Ishikawa (cell line): ENCODE data around the gene PRTG.

Experiments used
- CEBPB ChIP-seq: IDR thresholded peaks from 2 replicates; pipeline ENCODE4 v1.6.1; 2012
- CREB1 ChIP-seq: IDR thresholded peaks from 2 replicates; pipeline ENCODE4 v1.6.1; 2012; ENCODE audit warnings: low read depth
- EGR1 ChIP-seq: IDR thresholded peaks from 2 replicates; pipeline ENCODE4 v1.6.1; 2012
- EP300 ChIP-seq: IDR thresholded peaks from 2 replicates; pipeline ENCODE4 v1.6.1; 2012; ENCODE audit warnings: borderline replicate concordance
- FOXM1 ChIP-seq: IDR thresholded peaks from 2 replicates; pipeline ENCODE4 v1.6.1; 2012; ENCODE audit warnings: low read depth, borderline replicate concordance
- MAX ChIP-seq: IDR thresholded peaks from 2 replicates; pipeline ENCODE4 v1.6.1; 2012
- NFIC ChIP-seq: IDR thresholded peaks from 2 replicates; pipeline ENCODE4 v1.6.1; 2012
- RAD21 ChIP-seq: IDR thresholded peaks from 2 replicates; pipeline ENCODE4 v1.6.1; 2012; ENCODE audit warnings: low read depth
- REST ChIP-seq: IDR thresholded peaks from 2 replicates; pipeline ENCODE4 v1.6.1; 2012; ENCODE audit warnings: low read depth, mild to moderate bottlenecking
- TAF1 ChIP-seq: IDR thresholded peaks from 2 replicates; pipeline ENCODE4 v1.6.1; 2012; ENCODE audit warnings: low read depth, mild to moderate bottlenecking
- TCF12 ChIP-seq: IDR thresholded peaks from 2 replicates; pipeline ENCODE4 v1.6.1; 2012; ENCODE audit warnings: low read depth
- TEAD4 ChIP-seq: IDR thresholded peaks from 2 replicates; pipeline ENCODE4 v1.6.1; 2012
- USF1 ChIP-seq: IDR thresholded peaks from 2 replicates; pipeline ENCODE4 v1.6.1; 2012
- YY1 ChIP-seq: IDR thresholded peaks from 2 replicates; pipeline ENCODE4 v1.6.1; 2012; ENCODE audit warnings: low read depth
- ZBTB7A ChIP-seq: IDR thresholded peaks from 2 replicates; pipeline ENCODE4 v1.6.1; 2012; ENCODE audit warnings: low read depth

PRTG gene

GRCh38 chr15:55665605-55666227 is 77.2 kb downstream of the PRTG start:
- no peak for TF ChIP-seq CREB1
- no peak for TF ChIP-seq TCF12
- no peak for TF ChIP-seq EP300
- no peak for TF ChIP-seq MAX
- TF ChIP-seq USF1 = no peak
- no peak for TF ChIP-seq TEAD4
- TF ChIP-seq TAF1 = no peak
- TF ChIP-seq RAD21 = no peak
- TF ChIP-seq FOXM1 = no peak
- TF ChIP-seq NFIC = no peak
- no peak for TF ChIP-seq ZBTB7A
- no peak for TF ChIP-seq YY1

DNA sequence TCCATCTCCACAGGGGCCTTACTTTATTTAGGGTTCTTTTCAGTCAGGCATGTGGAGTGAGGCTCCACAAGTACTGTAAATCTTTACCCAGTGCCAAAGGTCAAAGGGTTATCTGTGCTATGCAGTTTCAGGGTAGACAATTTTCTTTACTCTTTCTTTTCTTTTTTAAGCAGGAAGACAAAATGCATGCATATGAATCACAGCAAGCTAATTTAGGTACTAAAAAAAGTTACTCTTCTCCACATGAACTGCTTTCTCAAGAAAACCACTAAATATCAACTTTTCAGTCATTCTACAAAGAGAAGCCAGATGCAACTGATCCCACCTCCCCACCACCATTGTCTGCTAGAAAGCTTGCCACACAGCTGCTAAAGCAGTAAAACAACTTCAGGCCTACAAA is 81.5 kb downstream of the PRTG start:
- no peak for TF ChIP-seq EP300

DNA sequence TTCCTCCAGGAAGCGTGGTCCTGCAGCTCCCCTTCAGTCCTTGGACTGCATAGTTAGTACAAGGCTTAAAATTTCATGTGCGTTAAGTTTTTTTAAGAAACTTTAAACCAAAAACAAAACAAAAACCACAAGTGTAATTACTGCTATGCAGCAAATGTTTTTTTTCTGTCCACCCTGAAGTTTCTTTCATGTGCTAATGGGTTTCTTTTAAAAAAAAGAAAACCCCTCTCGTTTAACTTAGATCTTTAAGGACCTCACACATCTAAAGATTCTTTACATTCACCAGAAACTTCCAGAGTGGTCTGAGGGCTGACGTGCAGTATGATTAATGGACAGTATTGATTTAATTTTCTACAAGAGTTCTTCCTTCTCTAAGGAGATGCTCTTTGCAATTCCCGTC is 82.8 kb downstream of the PRTG start:
- no peak for TF ChIP-seq TCF12
- no peak for TF ChIP-seq CEBPB
- no peak for TF ChIP-seq REST
- no peak for TF ChIP-seq CREB1
- no peak for TF ChIP-seq MAX

DNA sequence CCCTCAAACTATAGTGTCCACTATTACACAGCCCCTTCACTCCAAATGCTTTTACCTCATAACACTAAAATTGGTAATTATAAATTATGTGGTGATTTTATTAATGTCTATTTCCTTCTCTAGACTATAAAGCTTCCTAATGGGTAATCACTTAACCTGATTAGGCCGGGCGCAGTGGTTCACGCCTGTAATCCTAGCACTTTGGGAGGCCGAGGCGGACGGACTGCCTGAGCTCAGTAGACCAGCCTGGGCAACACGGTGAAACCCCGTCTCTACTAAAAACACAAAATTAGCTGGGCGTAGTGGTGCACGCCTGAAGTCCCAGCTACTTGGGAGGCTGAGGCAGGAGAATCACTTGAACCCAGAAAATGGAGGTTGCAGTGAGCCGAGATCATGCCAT is 83.5 kb downstream of the PRTG start:
- TF ChIP-seq ZBTB7A = no peak
- no peak for TF ChIP-seq MAX
- TF ChIP-seq FOXM1 = no peak
- TF ChIP-seq CEBPB = no peak

GRCh38 chr15:55658886-55659285 is 84.1 kb downstream of the PRTG start:
- TF ChIP-seq TEAD4 = no peak

GRCh38 chr15:55654561-55655031 is 88.4 kb downstream of the PRTG start:
- TF ChIP-seq TEAD4 = no peak
- TF ChIP-seq REST = no peak
- TF ChIP-seq EP300 = no peak
- no peak for TF ChIP-seq FOXM1
- TF ChIP-seq ZBTB7A = no peak

GRCh38 chr15:55652909-55653495 is 90.0 kb downstream of the PRTG start:
- no peak for TF ChIP-seq FOXM1
- no peak for TF ChIP-seq RAD21
- TF ChIP-seq MAX = no peak
- no peak for TF ChIP-seq CREB1
- no peak for TF ChIP-seq EP300
- no peak for TF ChIP-seq NFIC
- TF ChIP-seq ZBTB7A = no peak
- TF ChIP-seq CEBPB = no peak
- no peak for TF ChIP-seq TAF1
- TF ChIP-seq USF1 = no peak
- no peak for TF ChIP-seq EGR1
- no peak for TF ChIP-seq YY1
- TF ChIP-seq REST = no peak
- TF ChIP-seq TEAD4 = no peak
- TF ChIP-seq TCF12 = no peak
